ENCODE results near the gene SBNO1. TPM values are rescaled to one million over a fixed set of nuclear protein-coding genes. Genes with fewer than 3 reads are reported as not detected.
"Not testable (repeated sequence)": the region's sequence is repeated elsewhere in the genome, so short reads cannot be mapped to it uniquely, and the experiment has no call there.

Gene SBNO1
- total RNA-seq, 1 donor from 2014 or later, result 42.3 TPM

- Mint-ChIP-seq H3K9me3 (no peaks in the 10 kb centered on the region), H3K4me1 (ENCODE audit: unreplicated experiment) (no peaks in the 10 kb centered on the region), H3K27me3 (no peaks in the 10 kb centered on the region), H3K4me3 (no peak overlapping the region), H3K27ac (no peak overlapping the region), H3K36me3 (peaks cover 21% of the 10 kb centered on the region)
- TF ChIP-seq, protein P1, sequence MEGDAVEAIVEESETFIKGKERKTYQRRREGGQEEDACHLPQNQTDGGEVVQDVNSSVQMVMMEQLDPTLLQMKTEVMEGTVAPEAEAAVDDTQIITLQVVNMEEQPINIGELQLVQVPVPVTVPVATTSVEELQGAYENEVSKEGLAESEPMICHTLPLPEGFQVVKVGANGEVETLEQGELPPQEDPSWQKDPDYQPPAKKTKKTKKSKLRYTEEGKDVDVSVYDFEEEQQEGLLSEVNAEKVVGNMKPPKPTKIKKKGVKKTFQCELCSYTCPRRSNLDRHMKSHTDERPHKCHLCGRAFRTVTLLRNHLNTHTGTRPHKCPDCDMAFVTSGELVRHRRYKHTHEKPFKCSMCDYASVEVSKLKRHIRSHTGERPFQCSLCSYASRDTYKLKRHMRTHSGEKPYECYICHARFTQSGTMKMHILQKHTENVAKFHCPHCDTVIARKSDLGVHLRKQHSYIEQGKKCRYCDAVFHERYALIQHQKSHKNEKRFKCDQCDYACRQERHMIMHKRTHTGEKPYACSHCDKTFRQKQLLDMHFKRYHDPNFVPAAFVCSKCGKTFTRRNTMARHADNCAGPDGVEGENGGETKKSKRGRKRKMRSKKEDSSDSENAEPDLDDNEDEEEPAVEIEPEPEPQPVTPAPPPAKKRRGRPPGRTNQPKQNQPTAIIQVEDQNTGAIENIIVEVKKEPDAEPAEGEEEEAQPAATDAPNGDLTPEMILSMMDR (conservative IDR thresholded peaks at IDR 0.05), result no peak
- DNase-seq (ENCODE audit: extremely low spot score, unreplicated experiment), result no peak
Observed at GRCh38 chr12:123337070-123337469, 27.6 kb downstream of the SBNO1 start.

DNA sequence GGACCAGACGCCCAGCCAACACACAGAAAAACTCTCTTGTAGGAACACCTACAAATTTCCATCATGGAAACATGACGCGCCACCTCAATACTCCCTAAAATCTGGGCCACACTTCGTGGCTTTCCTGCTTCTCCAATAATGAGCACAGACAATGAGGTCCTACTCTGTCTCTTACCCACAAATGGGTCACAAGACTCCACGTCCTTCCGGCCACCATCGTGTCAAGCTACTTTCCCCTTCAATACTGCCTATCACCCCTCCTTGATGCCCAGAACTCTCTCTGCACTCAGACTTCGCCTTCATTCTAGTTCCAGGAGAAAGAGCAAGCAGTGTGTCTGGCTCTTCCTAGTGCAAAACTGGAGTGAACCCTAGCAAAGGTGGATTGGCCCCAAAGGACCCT is 28.1 kb downstream of the SBNO1 start:
- Mint-ChIP-seq H3K27ac (no peak overlapping the region), H3K27me3 (no peaks in the 10 kb centered on the region), H3K36me3 (peaks cover 21% of the 10 kb centered on the region), H3K9me3 (no peaks in the 10 kb centered on the region), H3K4me1 (ENCODE audit: unreplicated experiment) (no peaks in the 10 kb centered on the region), H3K4me3 (no peak overlapping the region)
- no peak for DNase-seq (ENCODE audit: extremely low spot score, unreplicated experiment)
- TF ChIP-seq, protein P1 (conservative IDR thresholded peaks at IDR 0.05), result no peak

DNA sequence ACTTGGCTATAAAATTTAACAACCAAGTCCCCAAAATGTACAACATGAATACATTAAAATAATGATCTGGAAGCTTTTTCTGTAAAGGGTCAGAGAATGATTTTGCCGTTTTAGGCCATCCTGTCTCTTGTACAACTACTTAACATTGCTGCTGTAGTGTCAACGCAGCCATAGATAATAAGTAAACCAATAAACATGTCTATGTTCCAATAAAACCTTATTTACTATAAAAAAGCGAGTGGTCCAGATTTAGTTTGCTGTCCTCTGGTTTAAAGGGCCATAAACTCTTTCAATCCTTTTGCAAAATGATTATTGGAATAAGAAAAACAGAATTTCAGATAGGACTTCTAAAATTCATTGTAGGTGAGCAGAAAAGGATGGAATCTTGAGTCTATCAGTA is 29.2 kb downstream of the SBNO1 start:
- H3K4me3 Mint-ChIP-seq, result no peak overlapping the region
- H3K27me3 Mint-ChIP-seq, result no peaks in the 10 kb centered on the region
- no peak overlapping the region for H3K27ac Mint-ChIP-seq
- H3K4me1 Mint-ChIP-seq (ENCODE audit: unreplicated experiment), result no peaks in the 10 kb centered on the region
- peaks cover 16% of the 10 kb centered on the region for H3K36me3 Mint-ChIP-seq
- no peak for DNase-seq (ENCODE audit: extremely low spot score, unreplicated experiment)
- TF ChIP-seq, protein P1 (conservative IDR thresholded peaks at IDR 0.05), result no peak
- no peaks in the 10 kb centered on the region for H3K9me3 Mint-ChIP-seq

- no peak for DNase-seq (ENCODE audit: extremely low spot score, unreplicated experiment)
- Mint-ChIP-seq H3K27ac (no peak overlapping the region), H3K36me3 (peaks cover 20% of the 10 kb centered on the region), H3K4me3 (no peak overlapping the region), H3K9me3 (no peaks in the 10 kb centered on the region), H3K27me3 (no peaks in the 10 kb centered on the region), H3K4me1 (ENCODE audit: unreplicated experiment) (no peaks in the 10 kb centered on the region)
- TF ChIP-seq, protein P1 (conservative IDR thresholded peaks at IDR 0.05), result no peak
Observed at GRCh38 chr12:123329799-123330198, 34.8 kb downstream of the SBNO1 start.

DNA sequence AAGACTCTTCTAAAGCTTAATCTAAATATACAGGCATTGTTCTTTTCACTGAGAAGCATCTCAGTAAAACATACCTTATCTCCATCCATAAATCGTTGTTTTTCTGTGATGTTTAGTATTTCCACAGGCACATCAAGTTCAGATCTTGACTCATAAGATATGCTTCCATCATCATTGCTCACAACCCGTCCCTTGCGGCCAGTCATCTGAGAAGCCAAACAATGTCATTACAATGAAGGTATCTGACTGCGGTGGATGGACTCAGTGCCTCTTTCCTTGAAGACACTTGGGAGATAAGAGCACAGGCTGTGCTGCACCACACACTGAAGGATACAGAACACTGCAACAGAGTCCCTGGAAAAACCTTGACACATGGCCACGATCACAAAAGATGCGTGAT is 44.8 kb downstream of the SBNO1 start:
- TF ChIP-seq, protein P1 (conservative IDR thresholded peaks at IDR 0.05), result no peak

DNA sequence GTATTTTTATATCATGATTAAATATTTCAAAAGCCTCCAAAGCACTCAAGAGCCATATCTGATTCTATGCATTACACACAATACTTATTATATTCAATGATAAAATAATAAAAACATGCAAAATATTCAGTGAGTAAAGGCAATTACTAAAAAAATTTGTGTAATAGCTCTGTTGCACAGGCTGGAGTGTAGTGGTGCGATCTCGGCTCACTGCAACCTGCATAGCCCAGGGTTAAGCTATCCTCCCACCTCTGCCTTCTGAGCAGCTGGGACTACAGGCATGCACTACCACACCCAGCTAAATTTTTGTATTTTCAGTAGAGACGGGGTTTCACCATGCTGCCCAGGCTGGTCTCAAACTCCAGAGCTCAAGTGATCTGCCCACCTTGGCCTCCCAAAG is 45.4 kb downstream of the SBNO1 start:
- DNase-seq (ENCODE audit: extremely low spot score, unreplicated experiment), result no peak
- H3K4me3 Mint-ChIP-seq, result no peak overlapping the region
- H3K36me3 Mint-ChIP-seq, result peaks cover 37% of the 10 kb centered on the region
- H3K9me3 Mint-ChIP-seq, result no peaks in the 10 kb centered on the region
- no peaks in the 10 kb centered on the region for H3K4me1 Mint-ChIP-seq (ENCODE audit: unreplicated experiment)
- TF ChIP-seq, protein P1 (conservative IDR thresholded peaks at IDR 0.05), result no peak
- no peaks in the 10 kb centered on the region for H3K27me3 Mint-ChIP-seq
- no peak overlapping the region for H3K27ac Mint-ChIP-seq

More for the DNA sequence above, 44.8 kb downstream of the SBNO1 start:
- DNase-seq (ENCODE audit: extremely low spot score, unreplicated experiment), result no peak
- peaks cover 37% of the 10 kb centered on the region for H3K36me3 Mint-ChIP-seq
- no peak overlapping the region for H3K27ac Mint-ChIP-seq
- H3K4me3 Mint-ChIP-seq, result no peak overlapping the region
- H3K9me3 Mint-ChIP-seq, result no peaks in the 10 kb centered on the region
- H3K27me3 Mint-ChIP-seq, result no peaks in the 10 kb centered on the region
- H3K4me1 Mint-ChIP-seq (ENCODE audit: unreplicated experiment), result no peaks in the 10 kb centered on the region

DNA sequence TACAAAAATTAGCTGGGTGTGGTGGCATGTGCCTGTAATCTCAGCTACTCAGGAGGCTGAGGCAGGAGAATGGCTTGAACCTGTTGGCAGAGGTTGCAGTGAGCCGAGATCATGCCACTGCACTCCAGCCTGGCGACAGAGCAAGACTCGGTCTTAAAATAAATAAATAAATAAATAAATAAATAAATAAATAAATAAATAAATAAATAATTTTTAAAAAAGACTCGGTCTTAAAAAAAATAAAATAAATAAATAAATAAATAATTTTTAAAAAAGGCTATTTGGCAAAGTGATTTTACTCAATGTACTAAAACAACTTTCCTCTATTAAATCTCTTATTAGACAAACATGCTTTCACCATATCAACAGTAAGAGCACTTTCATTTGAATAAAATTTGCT is 51.6 kb downstream of the SBNO1 start:
- H3K36me3 Mint-ChIP-seq, result peaks cover 31% of the 10 kb centered on the region
- not testable (repeated sequence) for H3K27ac Mint-ChIP-seq, H3K27me3 Mint-ChIP-seq

More for the DNA sequence above, 51.6 kb downstream of the SBNO1 start:
- not testable (repeated sequence) for H3K4me1 Mint-ChIP-seq (ENCODE audit: unreplicated experiment); H3K9me3 Mint-ChIP-seq; H3K4me3 Mint-ChIP-seq; DNase-seq (ENCODE audit: extremely low spot score, unreplicated experiment)

Data from type B pancreatic cell (in vitro differentiated cells).